Stimulated activated effector memory CD8-positive, alpha-beta T cell treated with anti-CD3 and anti-CD28 coated beads, Interleukin-12 subunit alpha, Interleukin-12 subunit beta, amount 100 ng/mL, for 72 hours (primary cell): Measurements from ENCODE around the gene E2F1.
"Not testable (repeated sequence)": the region's sequence is repeated elsewhere in the genome, so short reads cannot be mapped to it uniquely, and the experiment has no call there.

Experiments used
- ATAC-seq: fragments of 150-1000 bp; cut with Tn5 transposase; 2 replicates; pipeline ENCODE4 v1.10.0; 2021
- DNase-seq, 2 donors: peaks; one replicate each; pipeline ENCODE4 v3.0.0; 2021 to 2022; ENCODE audit warnings: low spot score in 2 of 2
- H3K27ac Mint-ChIP-seq: one replicate; pipeline ENCODE4 v1.8.0; 2022; ENCODE audit warnings: mild to moderate bottlenecking, mixed read lengths
- H3K36me3 Mint-ChIP-seq: one replicate; pipeline ENCODE4 v1.8.0; 2022; ENCODE audit warnings: mild to moderate bottlenecking, mixed read lengths
- H3K4me1 Mint-ChIP-seq: one replicate; pipeline ENCODE4 v1.8.0; 2022; ENCODE audit warnings: mixed read lengths
- H3K4me3 Mint-ChIP-seq: one replicate; pipeline ENCODE4 v1.8.0; 2022; ENCODE audit warnings: mild to moderate bottlenecking, mixed read lengths
- H3K9me3 Mint-ChIP-seq: one replicate; pipeline ENCODE4 v1.8.0; 2022; ENCODE audit warnings: mixed read lengths

Gene E2F1

DNA sequence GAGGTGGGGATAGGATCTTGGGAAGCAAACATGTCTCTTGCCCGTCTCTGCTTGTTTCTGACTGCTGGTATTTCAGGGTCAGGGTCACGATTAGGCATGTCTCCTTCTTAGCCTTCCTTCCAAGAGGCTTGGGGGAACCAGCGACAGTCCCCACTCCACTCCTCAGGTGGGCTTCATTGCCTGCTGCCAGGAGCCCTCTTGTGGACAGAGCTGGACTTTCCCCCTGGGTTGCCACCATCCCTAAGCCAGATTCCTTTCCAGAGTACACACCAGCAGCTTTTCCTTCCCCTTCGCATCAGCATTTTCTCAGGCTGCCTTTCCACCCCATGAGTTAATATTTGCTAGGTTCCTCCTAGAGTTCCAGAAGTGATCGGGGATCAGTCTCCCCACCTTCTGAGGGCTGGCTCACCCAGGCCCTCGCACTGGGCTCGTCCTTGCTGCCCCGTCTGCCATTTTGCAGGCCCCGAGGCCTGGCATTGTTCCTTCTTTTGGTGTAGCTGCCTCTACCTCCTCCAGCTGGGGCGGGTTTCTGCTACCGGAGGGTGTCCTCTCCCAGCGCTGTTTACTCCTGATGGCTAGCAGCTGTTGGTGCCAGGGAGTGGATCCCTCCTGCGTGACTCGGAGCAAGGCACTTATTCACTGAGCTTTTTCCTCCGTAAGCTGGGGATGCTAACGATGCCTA is 32.8 kb downstream of the E2F1 start:
- DNase-seq, result peak in 1 of 2 donors; percentile 74
- peak overlapping the region; percentile 22 for H3K4me3 Mint-ChIP-seq

DNA sequence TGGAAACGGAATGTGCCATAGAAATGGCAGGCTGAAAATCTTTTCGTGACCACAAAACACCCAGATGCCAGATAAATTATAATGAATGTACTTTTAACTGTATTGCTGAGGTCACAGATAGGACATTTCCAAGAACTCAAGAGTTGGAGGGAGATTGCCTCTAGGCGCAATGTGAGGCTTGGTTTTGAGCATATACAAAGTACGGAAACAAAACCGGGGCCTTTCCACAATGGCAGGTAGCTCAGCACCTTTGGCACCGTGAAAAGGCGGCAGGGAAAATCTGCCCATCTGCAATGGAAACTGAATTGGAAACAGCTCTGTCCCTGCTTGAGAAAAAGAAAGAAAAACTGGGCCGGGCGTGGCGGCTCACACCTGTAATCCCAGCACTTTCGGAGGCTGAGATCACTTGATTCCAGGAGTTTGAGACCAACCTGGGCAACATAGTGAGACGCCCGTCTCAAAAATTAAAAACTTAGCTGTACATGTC is 34.6 kb downstream of the E2F1 start:
- Mint-ChIP-seq H3K36me3 (no peaks in the 10 kb centered on the region), H3K4me3 (no peak overlapping the region), H3K9me3 (no peaks in the 10 kb centered on the region), H3K27ac (peak overlapping the region; percentile 92), H3K4me1 (peaks cover 51% of the 10 kb centered on the region)
- ATAC-seq (no peak), DNase-seq (no peak)

More for the DNA sequence above, 32.8 kb downstream of the E2F1 start:
- ATAC-seq, result peak; percentile 42
- Mint-ChIP-seq H3K36me3 (no peaks in the 10 kb centered on the region), H3K9me3 (no peaks in the 10 kb centered on the region), H3K27ac (peak overlapping the region; percentile 92), H3K4me1 (peaks cover 41% of the 10 kb centered on the region)

DNA sequence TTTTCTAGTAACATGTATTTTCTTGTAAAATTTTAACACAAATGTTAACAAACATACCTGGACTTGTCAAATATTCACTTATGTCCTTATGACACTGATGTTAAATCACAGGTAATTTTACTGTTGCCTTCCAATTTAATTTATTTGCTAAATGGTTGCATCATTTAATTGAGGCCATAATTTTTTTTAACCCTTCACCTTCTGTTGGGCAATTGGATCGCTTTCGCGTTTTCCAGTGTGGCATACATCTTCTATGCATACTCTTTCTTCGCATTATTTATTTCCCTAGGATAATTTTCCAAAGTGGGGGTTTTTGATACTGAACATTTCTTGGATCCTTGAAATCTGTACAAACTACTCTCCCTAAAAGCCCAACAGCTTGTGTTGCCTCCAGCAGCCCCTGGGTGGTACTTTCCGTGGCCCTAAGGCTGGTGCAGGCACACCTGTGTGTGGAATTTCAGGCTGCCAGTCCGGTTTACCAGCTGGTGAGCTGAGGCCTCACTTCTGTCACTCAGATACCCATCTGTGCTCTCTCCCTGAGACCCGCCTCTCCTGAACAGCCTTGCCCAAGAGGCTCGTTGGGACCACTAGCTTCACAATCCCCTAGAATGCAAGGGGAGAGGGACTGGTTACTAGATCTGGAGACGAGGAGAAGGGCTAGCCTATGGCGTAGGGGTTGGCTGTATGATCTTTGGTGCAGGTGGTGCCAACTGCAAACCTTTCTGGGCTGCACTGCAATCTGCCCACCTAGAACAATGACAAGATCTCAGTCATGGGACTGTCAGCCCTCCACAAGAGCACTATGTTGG is 35.2 kb downstream of the E2F1 start:
- ATAC-seq (no peak), DNase-seq (peak in 1 of 2 donors; percentile 50)
- no peak overlapping the region for H3K4me3 Mint-ChIP-seq
- H3K27ac Mint-ChIP-seq, result peak overlapping the region; percentile 92
- no peaks in the 10 kb centered on the region for H3K9me3 Mint-ChIP-seq
- H3K4me1 Mint-ChIP-seq, result peaks cover 51% of the 10 kb centered on the region
- peaks cover 4% of the 10 kb centered on the region for H3K36me3 Mint-ChIP-seq

DNA sequence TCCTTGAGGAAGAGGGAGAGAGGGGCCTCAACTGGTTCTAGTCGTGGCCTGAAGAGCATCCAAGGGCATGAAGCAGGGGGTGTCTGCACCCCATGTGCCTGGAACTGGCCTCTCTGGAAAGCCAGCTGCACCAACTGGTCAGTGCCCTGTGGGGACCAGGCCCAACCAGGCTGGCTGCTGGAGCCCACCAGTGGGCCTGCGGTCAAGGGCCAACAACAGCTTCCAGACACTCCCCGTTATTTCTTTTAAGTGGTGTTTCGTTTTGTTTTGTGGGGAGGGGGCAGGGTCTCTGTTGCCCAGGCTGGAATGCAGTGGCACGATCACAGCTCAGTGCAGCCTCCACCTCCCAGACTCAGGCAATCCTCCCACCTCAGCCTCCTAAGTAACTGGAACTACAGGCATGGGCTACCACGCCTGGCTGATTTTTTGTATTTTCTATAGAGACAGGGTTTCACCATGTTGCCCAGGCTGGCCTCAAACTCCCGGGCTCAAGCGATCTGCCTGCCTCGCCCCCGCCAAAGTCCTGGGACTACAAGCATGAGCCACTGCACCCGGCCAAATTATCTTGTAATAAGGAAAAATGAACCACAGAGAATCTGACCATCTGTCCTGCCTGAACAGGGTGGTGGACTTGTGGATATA is 36.0 kb downstream of the E2F1 start:
- Mint-ChIP-seq H3K4me1 (peaks cover 51% of the 10 kb centered on the region), H3K36me3 (peaks cover 11% of the 10 kb centered on the region), H3K4me3 (no peak overlapping the region), H3K9me3 (no peaks in the 10 kb centered on the region), H3K27ac (no peak overlapping the region)
- ATAC-seq (no peak), DNase-seq (no peak)

DNA sequence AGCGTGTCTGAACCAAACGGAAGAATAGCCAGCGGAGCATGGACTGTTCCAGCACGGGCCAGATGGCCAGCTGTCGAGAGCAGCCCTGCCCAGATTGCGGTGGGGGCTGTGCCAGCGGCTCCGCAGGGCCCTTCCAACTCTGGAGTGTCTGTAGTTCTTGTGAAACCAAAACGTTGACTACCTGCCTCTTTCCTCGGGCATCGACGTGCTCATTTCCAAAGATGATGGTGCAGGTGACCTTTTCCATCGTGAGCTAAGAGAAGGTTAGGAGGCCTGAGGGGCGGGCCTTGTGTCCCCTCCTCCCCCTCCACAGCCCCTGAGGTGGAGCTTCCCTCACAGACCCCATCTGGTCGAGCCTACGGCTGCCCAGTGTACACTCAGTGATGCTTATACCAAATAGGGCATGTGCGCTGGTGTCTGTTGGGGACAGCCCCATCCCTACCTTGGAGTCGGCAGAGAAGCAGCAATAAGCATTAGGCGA is 36.9 kb downstream of the E2F1 start:
- ATAC-seq, result no peak
- Mint-ChIP-seq H3K9me3 (no peaks in the 10 kb centered on the region), H3K4me1 (peaks cover 51% of the 10 kb centered on the region), H3K27ac (no peak overlapping the region), H3K36me3 (peaks cover 17% of the 10 kb centered on the region), H3K4me3 (no peak overlapping the region)
- peak in 1 of 2 donors; percentile 49 for DNase-seq

DNA sequence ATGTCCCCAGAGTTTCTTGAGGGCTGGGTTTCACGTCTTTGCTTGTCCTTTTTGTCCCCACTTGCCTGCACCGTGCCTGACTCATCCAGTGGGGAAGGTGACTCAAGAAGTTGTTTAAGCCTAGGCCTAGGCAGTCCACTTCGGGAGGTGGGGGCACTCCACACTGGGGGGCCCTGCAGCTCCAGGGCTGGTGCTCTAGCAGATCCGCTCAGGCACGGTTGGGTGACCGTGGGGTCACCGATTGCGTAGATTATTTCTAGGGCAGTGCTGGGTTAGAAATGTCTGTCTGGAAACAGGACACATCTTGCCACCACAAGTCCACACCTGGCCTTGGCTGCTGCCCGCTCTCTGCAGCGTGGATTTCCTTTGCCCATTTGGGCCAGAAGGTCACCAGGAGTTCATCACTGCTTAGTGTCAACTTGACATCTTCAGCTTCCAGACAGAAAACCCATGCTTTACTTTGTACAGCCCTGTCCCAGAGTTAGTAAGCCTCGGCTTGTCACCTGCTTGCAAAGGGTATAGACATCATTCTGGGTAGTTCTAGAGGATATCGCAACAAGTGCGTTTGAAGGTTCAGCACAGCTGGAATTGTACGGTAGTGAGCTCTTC is 37.7 kb downstream of the E2F1 start:
- Mint-ChIP-seq H3K4me1 (peaks cover 49% of the 10 kb centered on the region), H3K9me3 (no peaks in the 10 kb centered on the region), H3K27ac (no peak overlapping the region), H3K36me3 (peaks cover 17% of the 10 kb centered on the region), H3K4me3 (no peak overlapping the region)
- DNase-seq, result no peak
- peak; percentile 59 for ATAC-seq

DNA sequence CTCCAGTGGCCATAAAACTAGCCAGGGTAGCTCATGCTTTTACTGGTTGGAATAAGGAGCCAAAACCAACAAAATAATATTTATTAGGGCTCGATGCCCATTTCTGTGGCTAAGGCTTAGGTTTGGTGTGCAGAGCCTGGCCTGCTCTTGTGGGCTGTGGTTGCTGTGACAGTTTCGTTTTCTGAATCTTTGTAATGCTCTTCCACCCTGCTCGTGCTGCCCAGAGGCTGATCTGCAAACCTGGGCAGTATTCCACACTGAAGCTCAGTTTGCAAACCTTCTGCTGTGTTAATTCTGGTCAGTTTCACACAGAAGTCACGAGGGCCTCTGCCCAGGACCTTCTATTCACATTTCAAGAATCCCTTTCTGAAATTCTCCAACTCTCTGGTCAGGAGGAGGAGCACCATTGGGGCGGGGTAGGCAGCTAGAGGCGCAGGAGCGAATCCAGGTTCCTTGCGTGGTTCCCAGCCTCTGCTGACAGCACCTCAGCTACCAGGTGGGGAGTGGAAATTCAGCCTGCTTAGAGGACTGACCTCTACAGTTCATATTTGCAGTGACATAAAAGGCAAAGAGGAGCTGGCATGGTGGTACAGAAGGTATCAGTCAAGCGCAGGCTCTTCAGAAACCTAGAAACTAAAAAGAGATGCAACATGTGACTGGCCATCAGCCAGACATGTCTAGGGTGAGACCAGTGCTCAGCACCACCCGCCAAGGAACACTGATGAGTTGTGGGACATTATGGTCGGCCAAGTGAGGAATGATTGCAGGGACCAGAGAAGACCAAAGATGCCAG is 38.4 kb downstream of the E2F1 start:
- ATAC-seq (peak; percentile 61), DNase-seq (peak in 1 of 2 donors; percentile 52)
- Mint-ChIP-seq H3K27ac (peak overlapping the region; percentile 73), H3K4me3 (peak overlapping the region; percentile 24), H3K9me3 (no peaks in the 10 kb centered on the region), H3K36me3 (peaks cover 17% of the 10 kb centered on the region), H3K4me1 (peaks cover 42% of the 10 kb centered on the region)

DNA sequence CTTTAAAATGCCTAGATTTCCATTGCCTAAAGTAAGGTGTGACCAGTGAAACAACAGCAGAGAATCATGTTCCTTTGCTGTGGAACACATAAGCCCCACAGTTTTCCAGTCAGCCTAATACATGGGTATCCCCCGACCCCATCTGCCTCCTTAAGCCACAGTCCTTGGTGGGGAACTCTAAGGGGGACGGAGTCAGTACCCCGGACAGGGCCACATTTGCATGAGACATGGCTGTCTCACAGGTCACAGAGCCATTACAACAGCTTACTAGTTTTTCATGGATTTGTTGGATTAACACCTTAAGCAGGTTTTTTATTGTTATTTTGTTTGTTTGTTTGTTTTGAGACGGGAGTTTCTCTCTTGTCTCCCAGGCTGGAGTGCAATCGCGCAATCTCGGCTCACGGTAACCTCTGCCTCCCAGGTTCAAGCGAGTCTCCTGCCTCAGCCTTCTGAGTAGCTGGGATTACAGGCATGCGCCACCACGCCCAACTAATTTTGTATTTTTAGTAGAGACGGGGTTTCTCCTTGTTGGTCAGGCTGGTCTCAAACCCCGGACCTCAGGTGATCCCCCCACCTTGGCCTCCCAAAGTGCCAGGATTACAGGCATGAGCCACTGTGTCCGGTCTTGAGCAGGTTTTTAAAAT is 39.1 kb downstream of the E2F1 start:
- H3K9me3 Mint-ChIP-seq, H3K27ac Mint-ChIP-seq, ATAC-seq, DNase-seq, H3K4me3 Mint-ChIP-seq: not testable (repeated sequence)
- Mint-ChIP-seq H3K36me3 (peaks cover 17% of the 10 kb centered on the region), H3K4me1 (peaks cover 37% of the 10 kb centered on the region)

DNA sequence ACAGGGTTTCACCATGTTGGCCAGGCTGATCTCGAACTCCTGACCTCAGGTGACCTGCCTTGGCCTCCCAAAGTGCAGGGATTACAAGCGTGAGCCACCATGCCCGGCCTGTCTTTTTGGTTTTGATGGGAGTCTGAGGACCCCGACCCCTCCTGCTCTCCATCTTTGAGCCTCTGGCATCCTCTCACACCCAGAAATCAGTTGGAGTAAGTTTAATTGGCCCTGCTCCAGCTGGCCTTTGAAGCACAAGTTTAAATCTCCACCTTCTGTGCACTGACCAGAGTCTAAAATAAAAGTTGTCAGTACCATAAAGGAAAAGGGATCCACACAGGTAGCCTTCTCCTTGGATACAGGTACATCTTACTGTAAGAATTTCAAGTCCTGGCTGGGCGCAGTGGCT is 40.0 kb downstream of the E2F1 start:
- no peak for ATAC-seq
- Mint-ChIP-seq H3K9me3 (no peaks in the 10 kb centered on the region), H3K36me3 (peaks cover 24% of the 10 kb centered on the region), H3K27ac (no peak overlapping the region), H3K4me3 (no peak overlapping the region), H3K4me1 (peaks cover 28% of the 10 kb centered on the region)
- DNase-seq, result no peak

DNA sequence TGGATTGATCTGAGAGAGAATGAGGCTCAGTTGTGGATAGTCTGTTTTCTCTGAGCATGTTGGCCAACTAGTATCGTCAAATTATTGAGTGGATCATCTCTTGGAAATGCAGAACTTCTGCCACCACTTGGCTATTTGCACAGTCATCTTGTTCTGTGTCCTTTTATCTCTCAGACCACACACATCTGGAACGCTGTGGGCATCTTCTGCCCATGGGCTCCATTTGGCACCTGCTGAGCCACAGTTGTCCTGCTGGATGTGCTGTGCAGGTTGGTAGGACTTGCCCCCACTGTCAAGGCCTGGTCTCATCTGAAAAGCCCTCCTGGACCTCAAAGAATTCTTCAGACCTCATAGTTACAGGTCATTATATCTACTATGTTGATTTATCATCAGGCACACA is 40.8 kb downstream of the E2F1 start:
- H3K4me1 Mint-ChIP-seq, result peaks cover 24% of the 10 kb centered on the region
- H3K27ac Mint-ChIP-seq, result no peak overlapping the region
- no peak for ATAC-seq
- H3K9me3 Mint-ChIP-seq, result no peaks in the 10 kb centered on the region
- H3K36me3 Mint-ChIP-seq, result peaks cover 31% of the 10 kb centered on the region
- no peak overlapping the region for H3K4me3 Mint-ChIP-seq
- DNase-seq, result no peak

DNA sequence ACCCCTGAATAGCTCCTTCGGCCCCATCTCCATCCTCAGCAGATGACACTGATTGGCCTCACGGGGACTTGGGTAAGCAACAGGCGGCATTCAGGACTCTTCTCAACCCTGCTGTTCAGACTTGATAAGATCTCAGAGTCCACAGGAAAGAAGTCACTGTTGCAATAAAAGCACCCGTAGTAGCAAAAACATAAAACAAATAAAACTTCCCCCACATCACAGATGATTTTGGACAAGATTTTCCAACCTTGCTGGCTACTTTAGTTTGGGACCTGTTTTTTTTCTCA is 41.2 kb downstream of the E2F1 start:
- Mint-ChIP-seq H3K4me1 (peaks cover 24% of the 10 kb centered on the region), H3K4me3 (no peak overlapping the region)

DNA sequence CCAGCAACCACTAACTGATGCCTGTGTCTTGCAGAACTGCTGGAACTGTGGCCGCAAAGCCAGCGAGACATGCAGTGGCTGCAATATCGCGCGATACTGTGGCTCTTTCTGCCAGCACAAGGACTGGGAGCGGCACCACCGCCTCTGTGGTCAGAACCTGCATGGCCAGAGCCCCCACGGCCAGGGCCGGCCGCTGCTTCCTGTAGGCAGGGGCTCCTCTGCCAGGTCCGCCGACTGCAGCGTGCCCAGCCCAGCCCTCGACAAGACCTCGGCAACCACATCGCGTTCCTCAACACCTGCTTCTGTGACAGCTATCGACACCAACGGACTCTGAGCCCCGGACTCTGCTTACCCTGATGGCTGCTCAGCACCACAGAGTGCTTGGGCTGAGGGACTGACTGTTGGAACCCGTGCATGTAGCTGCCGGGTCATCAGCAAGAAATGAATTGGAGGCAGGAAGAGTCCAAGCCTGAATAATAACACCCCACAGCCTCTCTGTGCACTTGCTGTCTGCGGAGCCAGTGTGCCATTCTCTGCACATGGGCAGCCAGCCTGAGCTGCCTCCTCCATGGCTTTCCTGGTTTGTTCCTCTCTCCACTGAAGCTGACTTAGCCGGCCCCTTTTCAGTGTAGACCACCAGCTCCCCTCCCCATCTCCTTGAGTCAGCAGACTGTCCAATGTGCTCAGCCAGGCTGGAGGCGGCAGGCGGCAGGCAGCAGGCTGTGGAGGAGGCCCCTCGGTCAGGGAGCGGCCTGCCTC is 41.7 kb downstream of the E2F1 start:
- Mint-ChIP-seq H3K9me3 (no peaks in the 10 kb centered on the region), H3K4me1 (peaks cover 21% of the 10 kb centered on the region), H3K36me3 (peaks cover 40% of the 10 kb centered on the region), H3K27ac (no peak overlapping the region), H3K4me3 (no peak overlapping the region)
- no peak for ATAC-seq
- DNase-seq, result no peak

More for the DNA sequence above, 41.2 kb downstream of the E2F1 start:
- DNase-seq, result no peak
- no peak for ATAC-seq
- Mint-ChIP-seq H3K9me3 (no peaks in the 10 kb centered on the region), H3K27ac (no peak overlapping the region), H3K36me3 (peaks cover 35% of the 10 kb centered on the region)

DNA sequence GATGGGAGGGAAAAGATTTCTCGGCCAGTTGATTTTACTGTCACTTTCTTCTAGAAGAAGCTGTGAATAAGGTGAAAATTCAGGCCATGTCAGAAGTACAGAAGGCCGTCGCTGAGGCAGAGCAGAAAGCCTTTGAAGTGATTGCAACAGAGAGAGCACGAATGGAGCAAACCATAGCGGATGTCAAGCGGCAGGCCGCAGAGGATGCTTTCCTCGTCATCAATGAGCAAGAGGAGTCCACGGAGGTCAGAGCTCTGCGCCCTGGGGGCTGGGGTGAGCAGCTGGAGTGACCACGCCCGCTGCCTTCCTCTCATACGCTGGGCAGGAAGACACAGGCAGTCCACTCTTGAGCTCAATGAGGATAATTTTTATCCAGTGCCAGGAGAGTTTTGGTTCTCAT is 45.9 kb downstream of the E2F1 start:
- Mint-ChIP-seq H3K4me1 (no peaks in the 10 kb centered on the region), H3K36me3 (peaks cover 68% of the 10 kb centered on the region), H3K27ac (no peak overlapping the region), H3K4me3 (no peak overlapping the region), H3K9me3 (no peaks in the 10 kb centered on the region)
- no peak for ATAC-seq
- DNase-seq, result no peak

DNA sequence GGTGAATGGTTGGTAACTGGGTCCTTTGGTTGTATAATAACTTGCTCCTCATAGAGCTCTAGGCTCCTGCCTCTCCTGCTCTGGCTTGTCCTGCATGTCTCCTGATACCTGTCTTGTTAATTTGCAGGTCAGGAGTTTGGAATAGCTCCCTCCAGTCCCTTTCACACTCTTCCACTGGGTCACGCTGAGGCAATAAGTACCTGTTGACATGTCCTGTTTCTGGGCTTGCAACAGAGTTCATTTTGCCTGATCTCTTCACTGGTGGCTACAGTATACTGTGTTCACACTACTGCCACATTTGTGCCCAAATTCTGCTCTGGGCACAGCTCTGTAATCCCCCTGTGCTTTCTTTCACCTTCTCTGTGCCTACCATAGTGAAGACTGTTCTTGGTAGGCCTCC is 49.4 kb downstream of the E2F1 start:
- DNase-seq (no peak), ATAC-seq (no peak)
- peaks cover 5% of the 10 kb centered on the region for H3K4me1 Mint-ChIP-seq
- H3K9me3 Mint-ChIP-seq, result no peaks in the 10 kb centered on the region
- H3K27ac Mint-ChIP-seq, result no peak overlapping the region
- peaks cover 74% of the 10 kb centered on the region for H3K36me3 Mint-ChIP-seq
- no peak overlapping the region for H3K4me3 Mint-ChIP-seq
